SK-N-SH (cell line): ENCODE data around the gene DOCK4. TPM values are rescaled to one million over a fixed set of nuclear protein-coding genes. Genes with fewer than 3 reads are reported as not detected.

Experiments
- CTCF ChIA-PET: fragments of 300-600, 350-600 bp; formaldehyde crosslinking; extraction: SDS; loops from one replicate; lab custom pipeline; 2021; lab: Yijun Ruan, JAX
- POLR2A ChIA-PET: fragments of 350-600 bp; sonication (Branson Sonifier 250); formaldehyde crosslinking; extraction: SDS; loops from one replicate; lab custom pipeline; 2020; ENCODE audit warnings: antibody characterized with exemption, inconsistent platforms; lab: Yijun Ruan, JAX
- DNase-seq: peaks from one replicate; pipeline ENCODE4 v3.0.0; 2012
- H2AFZ ChIP-seq: fragments of 200-600 bp; sonication (generic); 2 replicates; pipeline ENCODE4 v1.8.1; 2016; ENCODE audit warnings: antibody characterized with exemption, mild to moderate bottlenecking, low read depth
- H3F3A ChIP-seq: fragments of 200-600 bp; sonication (generic); replicated peaks from 2 replicates; pipeline ENCODE3; 2016; ENCODE audit warnings: antibody characterized with exemption, mild to moderate bottlenecking; ENCODE audit not compliant: insufficient read depth
- H3K27ac ChIP-seq, 2 experiments: fragments of 200-500 bp in 1 of 2; fragments of 200-600 bp in 1 of 2; sonication (Bioruptor generic) in 1 of 2; sonication (generic), shearing (Covaris generic) in 1 of 2; 2 replicates each; pipeline versions ENCODE4 v1.5.1 to v1.6.1; 2014 to 2016; ENCODE audit warnings: low read depth in 2 of 2, inconsistent platforms in 1 of 2, low read length in 1 of 2, mild to moderate bottlenecking in 1 of 2, mixed read lengths in 1 of 2
- H3K27me3 ChIP-seq: fragments of 200-600 bp; sonication (generic), shearing (Covaris generic); 2 replicates; pipeline ENCODE4 v1.6.1; 2016; ENCODE audit warnings: mixed run types; ENCODE audit not compliant: insufficient read depth
- H3K36me3 ChIP-seq, 2 experiments: fragments of 200-500 bp in 1 of 2; fragments of 200-600 bp in 1 of 2; sonication (Bioruptor generic) in 1 of 2; sonication (generic) in 1 of 2; replicated peaks in 1 of 2; 2 replicates each; pipeline versions ENCODE3 to v1.5.1; 2014 to 2016; ENCODE audit warnings: low read length in 1 of 2, mild to moderate bottlenecking in 1 of 2; ENCODE audit not compliant: insufficient read depth in 2 of 2, control insufficient read depth in 1 of 2
- H3K4me1 ChIP-seq, 2 experiments: fragments of 200-500 bp in 1 of 2; fragments of 200-600 bp in 1 of 2; sonication (Bioruptor generic) in 1 of 2; sonication (generic), shearing (Covaris generic) in 1 of 2; 2 replicates each; pipeline versions ENCODE4 v1.5.1 to v1.6.1; 2014 to 2016; ENCODE audit warnings: low read depth in 1 of 2, low read length in 1 of 2, mixed run types in 1 of 2; ENCODE audit not compliant: insufficient read depth in 2 of 2, control insufficient read depth in 1 of 2
- H3K4me2 ChIP-seq: fragments of 200-600 bp; sonication (generic), shearing (Covaris generic); 2 replicates; pipeline ENCODE4 v1.6.1; 2017; ENCODE audit warnings: mixed run types
- H3K4me3 ChIP-seq, 2 experiments: fragments of 200-500 bp in 1 of 2; fragments of 200-600 bp in 1 of 2; sonication (Bioruptor generic) in 1 of 2; sonication (generic), shearing (Covaris generic) in 1 of 2; 2 replicates each; pipeline versions ENCODE4 v1.5.1 to v1.8.1; 2014 to 2016; ENCODE audit warnings: low read depth in 2 of 2, inconsistent platforms in 1 of 2, low read length in 1 of 2, mild to moderate bottlenecking in 1 of 2, mixed read lengths in 1 of 2, moderate library complexity in 1 of 2
- H3K79me2 ChIP-seq: fragments of 200-600 bp; sonication (generic); 2 replicates; pipeline ENCODE4 v1.8.1; 2017; ENCODE audit warnings: mild to moderate bottlenecking; ENCODE audit not compliant: insufficient read depth
- H3K9ac ChIP-seq: fragments of 200-600 bp; sonication (generic); 2 replicates; pipeline ENCODE4 v1.6.1; 2017; ENCODE audit warnings: mixed run types
- H3K9me2 ChIP-seq: fragments of 200-600 bp; sonication (generic); 2 replicates; pipeline ENCODE4 v1.6.1; 2017; ENCODE audit warnings: mixed run types
- H3K9me3 ChIP-seq: fragments of 200-600 bp; sonication (generic); 2 replicates; pipeline ENCODE4 v1.6.1; 2017; ENCODE audit warnings: mixed run types, mild to moderate bottlenecking, moderate library complexity
- H4K20me1 ChIP-seq: fragments of 200-600 bp; sonication (generic); 2 replicates; pipeline ENCODE4 v1.6.1; 2017; ENCODE audit warnings: mild to moderate bottlenecking, mixed run types; ENCODE audit not compliant: insufficient read depth
- CHD2 ChIP-seq: fragments of 150-350 bp; IDR thresholded peaks from 2 replicates; pipeline ENCODE4 v1.6.1; 2018; ENCODE audit warnings: low read length; ENCODE audit not compliant: partially characterized antibody
- EZH2phosphoT487 ChIP-seq: fragments of 200-600 bp; sonication (generic); IDR thresholded peaks from 2 replicates; pipeline ENCODE4 v1.6.1; 2017; ENCODE audit warnings: low read depth, mixed run types, mild to moderate bottlenecking, antibody characterized with exemption, moderate library complexity, borderline replicate concordance
- FOSL2 ChIP-seq: IDR thresholded peaks from 2 replicates; pipeline ENCODE4 v1.4.0; 2012; ENCODE audit warnings: low read depth, mild to moderate bottlenecking, moderate library complexity, borderline replicate concordance
- FOXJ3 ChIP-seq: sonication (generic); formaldehyde crosslinking; IDR thresholded peaks from 2 replicates; pipeline ENCODE4 v1.5.1; 2020; ENCODE audit warnings: mild to moderate bottlenecking, missing genetic modification reagents
- GABPA ChIP-seq: IDR thresholded peaks from 2 replicates; pipeline ENCODE4 v1.4.0; 2012; ENCODE audit warnings: low read depth, mild to moderate bottlenecking
- GATA2 ChIP-seq: sonication (generic); formaldehyde crosslinking; IDR thresholded peaks from 2 replicates; pipeline ENCODE4 v1.5.0; 2020; ENCODE audit warnings: mild to moderate bottlenecking, missing genetic modification reagents
- JUND ChIP-seq: IDR thresholded peaks from 2 replicates; pipeline ENCODE4 v1.4.0; 2012
- NFIC ChIP-seq: IDR thresholded peaks from 2 replicates; pipeline ENCODE4 v1.4.0; 2012; ENCODE audit warnings: borderline replicate concordance
- NRF1 ChIP-seq: IDR thresholded peaks from 2 replicates; pipeline ENCODE4 v1.6.1; 2012; ENCODE audit warnings: low read depth, mild to moderate bottlenecking, low read length
- POLR2AphosphoS5 ChIP-seq: IDR thresholded peaks from 2 replicates; pipeline ENCODE4 v1.6.1; 2012; ENCODE audit warnings: low read depth, low read length
- RFX5 ChIP-seq: IDR thresholded peaks from 2 replicates; pipeline ENCODE4 v1.6.1; 2012; ENCODE audit warnings: mild to moderate bottlenecking, improper control_type of control experiment, low read length
- RXRA ChIP-seq: IDR thresholded peaks from 2 replicates; pipeline ENCODE4 v1.4.0; 2012; ENCODE audit warnings: low read depth, mild to moderate bottlenecking, borderline replicate concordance
- SMC3 ChIP-seq: IDR thresholded peaks from 2 replicates; pipeline ENCODE4 v1.6.1; 2012; ENCODE audit warnings: low read depth, low read length, improper control_type of control experiment
- WGBS: methylation state at CpG from one replicate; pipeline ENCODE4 v1.1.6; 2017; ENCODE audit warnings: low lambda C conversion rate; 5-methylcytosine and 5-hydroxymethylcytosine counted together
- polyA plus RNA-seq, 3 experiments: library from polyadenylated mRNA; depleted of rRNA; stranded (reverse); fragments of >200 nt; gene quantifications; 2 replicates each; pipeline ENCODE4 v1.2.3, GENCODE V29; 2012
- TF ChIP-seq, protein P1 (sequence below): fragments of 200-600 bp; sonication (generic); IDR thresholded peaks from 2 replicates; pipeline ENCODE4 v1.6.1; 2017; ENCODE audit warnings: antibody characterized with exemption, mild to moderate bottlenecking, moderate library complexity
- TF ChIP-seq, protein P2 (sequence below): IDR thresholded peaks from 2 replicates; pipeline ENCODE4 v1.4.0; 2012; ENCODE audit warnings: low read depth
- TF ChIP-seq, protein P3 (sequence below): IDR thresholded peaks from 2 replicates; pipeline ENCODE4; 2012
- TF ChIP-seq, protein P4 (sequence below): fragments of 150-350 bp; IDR thresholded peaks from 2 replicates; pipeline ENCODE4 v1.6.1; 2017; ENCODE audit warnings: antibody characterized with exemption, low read length, low read depth, borderline replicate concordance

Gene DOCK4
- polyA plus RNA-seq, 1 of the 3 experiments (the other 2 are of a cell fraction) = 8.5 TPM

DNA sequence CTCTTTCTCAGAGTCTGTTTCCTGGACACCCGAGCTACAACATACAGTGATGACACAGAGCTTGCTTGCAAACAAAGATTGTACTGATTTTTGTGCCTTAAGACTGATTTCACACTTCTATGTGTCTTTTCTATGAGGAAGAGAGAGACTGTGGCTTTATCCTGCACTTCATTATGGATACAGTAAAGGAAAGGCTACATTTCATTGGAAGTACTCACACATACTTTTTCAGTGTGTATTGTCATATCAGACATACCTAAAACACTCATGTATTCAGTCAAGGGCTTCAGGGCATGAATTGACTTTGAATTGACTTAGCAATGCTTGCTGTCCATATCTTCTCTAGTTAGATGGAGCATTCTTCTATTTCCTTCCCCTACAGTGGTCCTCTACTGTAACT lies 508.4 kb downstream of the DOCK4 start:
- WGBS = 32% methylated on average over 1 of the region's 1 CpG
- H3F3A ChIP-seq = no peaks in the 10 kb centered on the region
- no peaks in the 10 kb centered on the region for H3K9me2 ChIP-seq
- no peaks in the 10 kb centered on the region for H3K36me3 ChIP-seq
- H4K20me1 ChIP-seq = no peaks in the 10 kb centered on the region
- no peak overlapping the region for H3K4me3 ChIP-seq
- ChIA-PET CTCF (no interaction called here), POLR2A (no interaction called here)
- H2AFZ ChIP-seq = no peak overlapping the region
- H3K79me2 ChIP-seq = no peaks in the 10 kb centered on the region
- no peaks in the 10 kb centered on the region for H3K9me3 ChIP-seq
- H3K9ac ChIP-seq = no peak overlapping the region
- no peak overlapping the region for H3K27ac ChIP-seq
- TF ChIP-seq EZH2phosphoT487 = no peak
- TF ChIP-seq, protein P1, sequence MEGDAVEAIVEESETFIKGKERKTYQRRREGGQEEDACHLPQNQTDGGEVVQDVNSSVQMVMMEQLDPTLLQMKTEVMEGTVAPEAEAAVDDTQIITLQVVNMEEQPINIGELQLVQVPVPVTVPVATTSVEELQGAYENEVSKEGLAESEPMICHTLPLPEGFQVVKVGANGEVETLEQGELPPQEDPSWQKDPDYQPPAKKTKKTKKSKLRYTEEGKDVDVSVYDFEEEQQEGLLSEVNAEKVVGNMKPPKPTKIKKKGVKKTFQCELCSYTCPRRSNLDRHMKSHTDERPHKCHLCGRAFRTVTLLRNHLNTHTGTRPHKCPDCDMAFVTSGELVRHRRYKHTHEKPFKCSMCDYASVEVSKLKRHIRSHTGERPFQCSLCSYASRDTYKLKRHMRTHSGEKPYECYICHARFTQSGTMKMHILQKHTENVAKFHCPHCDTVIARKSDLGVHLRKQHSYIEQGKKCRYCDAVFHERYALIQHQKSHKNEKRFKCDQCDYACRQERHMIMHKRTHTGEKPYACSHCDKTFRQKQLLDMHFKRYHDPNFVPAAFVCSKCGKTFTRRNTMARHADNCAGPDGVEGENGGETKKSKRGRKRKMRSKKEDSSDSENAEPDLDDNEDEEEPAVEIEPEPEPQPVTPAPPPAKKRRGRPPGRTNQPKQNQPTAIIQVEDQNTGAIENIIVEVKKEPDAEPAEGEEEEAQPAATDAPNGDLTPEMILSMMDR = no peak
- no peak for TF ChIP-seq RXRA
- TF ChIP-seq NRF1 = no peak
- TF ChIP-seq, protein P2, sequence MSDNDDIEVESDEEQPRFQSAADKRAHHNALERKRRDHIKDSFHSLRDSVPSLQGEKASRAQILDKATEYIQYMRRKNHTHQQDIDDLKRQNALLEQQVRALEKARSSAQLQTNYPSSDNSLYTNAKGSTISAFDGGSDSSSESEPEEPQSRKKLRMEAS = no peak
- no peak for TF ChIP-seq FOSL2
- no peak for TF ChIP-seq SMC3
- TF ChIP-seq, protein P3, sequence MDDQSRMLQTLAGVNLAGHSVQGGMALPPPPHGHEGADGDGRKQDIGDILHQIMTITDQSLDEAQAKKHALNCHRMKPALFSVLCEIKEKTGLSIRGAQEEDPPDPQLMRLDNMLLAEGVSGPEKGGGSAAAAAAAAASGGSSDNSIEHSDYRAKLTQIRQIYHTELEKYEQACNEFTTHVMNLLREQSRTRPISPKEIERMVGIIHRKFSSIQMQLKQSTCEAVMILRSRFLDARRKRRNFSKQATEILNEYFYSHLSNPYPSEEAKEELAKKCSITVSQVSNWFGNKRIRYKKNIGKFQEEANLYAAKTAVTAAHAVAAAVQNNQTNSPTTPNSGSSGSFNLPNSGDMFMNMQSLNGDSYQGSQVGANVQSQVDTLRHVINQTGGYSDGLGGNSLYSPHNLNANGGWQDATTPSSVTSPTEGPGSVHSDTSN = no peak
- no peak for TF ChIP-seq JUND
- TF ChIP-seq RFX5 = no peak
- TF ChIP-seq CHD2 = no peak
- H3K4me2 ChIP-seq = no peak overlapping the region
- no peak for DNase-seq
- H3K27me3 ChIP-seq = no peaks in the 10 kb centered on the region
- H3K4me1 ChIP-seq = no peaks in the 10 kb centered on the region; a peak in 1 of 4 replicates

DNA sequence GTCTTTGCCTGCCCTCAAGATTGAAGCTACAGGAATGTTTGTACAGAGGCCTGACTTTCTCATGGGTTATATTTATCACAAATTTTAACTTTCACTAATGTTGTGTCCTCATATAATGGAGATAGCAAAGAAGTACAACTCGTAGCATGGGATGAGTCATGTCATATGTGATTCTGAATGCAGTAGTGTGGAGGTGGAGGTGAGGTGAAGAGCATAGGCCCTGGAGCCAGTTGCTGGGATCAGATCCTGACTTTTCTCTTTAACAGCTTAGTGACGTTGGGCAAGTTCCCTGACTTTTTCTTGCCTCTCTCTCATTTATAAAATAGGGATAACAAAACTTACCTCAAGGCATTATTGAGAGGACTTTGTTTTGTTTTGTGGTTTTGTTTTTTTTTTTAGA lies 511.8 kb downstream of the DOCK4 start:
- ChIA-PET CTCF (no interaction called here), POLR2A (no interaction called here)
- no peak for DNase-seq
- Histone ChIP-seq H3K9me3 (no peaks in the 10 kb centered on the region), H3F3A (no peaks in the 10 kb centered on the region), H3K36me3 (no peaks in the 10 kb centered on the region), H3K4me2 (no peak overlapping the region), H3K4me3 (no peak overlapping the region), H3K4me1 (no peaks in the 10 kb centered on the region; a peak in 1 of 4 replicates), H3K9me2 (no peaks in the 10 kb centered on the region), H2AFZ (no peak overlapping the region), H3K27ac (no peak overlapping the region), H3K27me3 (no peaks in the 10 kb centered on the region), H4K20me1 (no peaks in the 10 kb centered on the region), H3K79me2 (no peaks in the 10 kb centered on the region), H3K9ac (no peak overlapping the region)
- 48% methylated on average over 2 of the region's 2 CpGs for WGBS
- TF ChIP-seq, protein P4, sequence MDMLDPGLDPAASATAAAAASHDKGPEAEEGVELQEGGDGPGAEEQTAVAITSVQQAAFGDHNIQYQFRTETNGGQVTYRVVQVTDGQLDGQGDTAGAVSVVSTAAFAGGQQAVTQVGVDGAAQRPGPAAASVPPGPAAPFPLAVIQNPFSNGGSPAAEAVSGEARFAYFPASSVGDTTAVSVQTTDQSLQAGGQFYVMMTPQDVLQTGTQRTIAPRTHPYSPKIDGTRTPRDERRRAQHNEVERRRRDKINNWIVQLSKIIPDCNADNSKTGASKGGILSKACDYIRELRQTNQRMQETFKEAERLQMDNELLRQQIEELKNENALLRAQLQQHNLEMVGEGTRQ = no peak
- no peak for TF ChIP-seq NFIC
- no peak for TF ChIP-seq FOXJ3 (CRISPR knock-in tag)
- TF ChIP-seq, protein P1 = no peak
- TF ChIP-seq, protein P3 = no peak
- no peak for TF ChIP-seq GABPA
- no peak for TF ChIP-seq POLR2AphosphoS5
- no peak for TF ChIP-seq GATA2 (CRISPR knock-in tag)
- TF ChIP-seq RXRA = no peak
